ENCODE measurements around the gene OBSCN.

- TF ChIP-seq CTCF (conservative IDR thresholded peaks at IDR 0.05), result no peak
- TF ChIP-seq ZFX (IDR thresholded peaks at IDR 0.05), result no peak
These were observed 100.9 kb downstream of the OBSCN start for GRCh38 chr1:228308628-228309325.

Measured in C4-2B (cell line).